Activated CD4-positive, alpha-beta memory T cell treated with anti-CD3 and anti-CD28 coated beads, Interleukin-2, amount 10 ng/mL, durations not matched to agents 7 days and 5 days (primary cell): ENCODE data around the gene ARL5C. TPM values are rescaled to one million over a fixed set of nuclear protein-coding genes. Genes with fewer than 3 reads are reported as not detected.

Source experiments
- CTCF ChIA-PET: fragments of 350-600 bp; sonication (Branson Sonifier 250); formaldehyde crosslinking; loops from one replicate; lab custom pipeline; 2021; ENCODE audit warnings: antibody characterized with exemption, inconsistent platforms; lab: Charles Lee
- POLR2A ChIA-PET: fragments of 350-600 bp; sonication (Branson Sonifier 250); formaldehyde crosslinking; loops from one replicate; lab custom pipeline; 2021; ENCODE audit warnings: antibody characterized with exemption; lab: Charles Lee
- DNase-seq: peaks from one replicate; pipeline ENCODE4 v3.0.0-alpha.2; 2020
- H3K27ac Mint-ChIP-seq: one replicate; pipeline ENCODE4 v1.8.0; 2021; ENCODE audit warnings: mild to moderate bottlenecking, mixed read lengths
- H3K27me3 Mint-ChIP-seq: one replicate; pipeline ENCODE4 v1.8.0; 2021; ENCODE audit warnings: mixed read lengths
- H3K36me3 Mint-ChIP-seq: one replicate; pipeline ENCODE4 v1.8.0; 2021; ENCODE audit warnings: low read depth, mixed read lengths
- H3K4me1 Mint-ChIP-seq: one replicate; pipeline ENCODE4 v1.8.0; 2021; ENCODE audit warnings: mixed read lengths
- H3K4me3 Mint-ChIP-seq: one replicate; pipeline ENCODE4 v1.8.0; 2021; ENCODE audit warnings: mild to moderate bottlenecking, mixed read lengths
- H3K9me3 Mint-ChIP-seq: one replicate; pipeline ENCODE4 v1.8.0; 2021; ENCODE audit warnings: mixed read lengths
- total RNA-seq, 2 experiments: library from RNA; stranded (reverse); gene quantifications; one replicate each; pipeline ENCODE4 v1.2.3, GENCODE V29; 2021

The ARL5C gene
- total RNA-seq, 2 experiments from 2014 or later: 0.15 TPM; not detected in 1

DNA sequence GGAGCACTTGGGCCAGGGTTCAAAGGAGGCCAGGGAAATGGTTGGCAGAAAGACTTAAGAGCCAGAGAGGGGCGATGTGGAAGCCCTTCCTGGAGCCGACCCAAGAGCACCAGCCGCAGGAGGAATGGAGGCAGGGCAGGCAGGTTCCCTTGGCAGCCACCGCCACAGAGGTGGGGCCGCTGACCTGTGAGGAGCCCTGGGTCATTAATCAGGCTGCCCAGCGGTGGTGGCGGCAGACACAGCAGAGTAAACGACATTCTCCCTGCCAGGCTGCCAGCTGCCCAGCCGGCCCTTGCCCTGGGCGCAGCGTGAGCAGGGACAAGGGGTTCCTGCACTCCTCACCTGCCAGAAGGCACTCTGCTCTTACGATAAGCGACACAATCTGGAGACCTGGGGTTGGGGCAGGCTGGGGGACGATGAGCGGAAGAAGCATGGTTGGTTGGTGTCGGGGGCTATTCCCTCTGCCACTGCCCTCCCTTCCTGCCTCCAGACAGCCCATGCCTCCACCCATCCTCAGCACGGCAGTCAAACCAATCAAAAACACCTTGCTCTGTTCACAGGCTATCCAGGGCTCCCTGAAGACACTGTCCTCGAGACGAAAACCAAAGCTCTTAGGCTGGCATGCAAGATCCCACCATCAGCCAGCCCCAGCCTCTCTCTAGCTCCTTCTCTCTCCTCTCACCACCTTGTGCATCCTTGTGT lies 55.4 kb downstream of the ARL5C start:
- ChIA-PET POLR2A (no interaction called here), CTCF (no interaction called here)
- no peak for DNase-seq
- H3K4me3 Mint-ChIP-seq: no peak overlapping the region
- no peak overlapping the region for H3K27ac Mint-ChIP-seq
- no peaks in the 10 kb centered on the region for H3K36me3 Mint-ChIP-seq
- peaks cover 8% of the 10 kb centered on the region for H3K27me3 Mint-ChIP-seq
- H3K4me1 Mint-ChIP-seq: no peaks in the 10 kb centered on the region
- no peaks in the 10 kb centered on the region for H3K9me3 Mint-ChIP-seq

DNA sequence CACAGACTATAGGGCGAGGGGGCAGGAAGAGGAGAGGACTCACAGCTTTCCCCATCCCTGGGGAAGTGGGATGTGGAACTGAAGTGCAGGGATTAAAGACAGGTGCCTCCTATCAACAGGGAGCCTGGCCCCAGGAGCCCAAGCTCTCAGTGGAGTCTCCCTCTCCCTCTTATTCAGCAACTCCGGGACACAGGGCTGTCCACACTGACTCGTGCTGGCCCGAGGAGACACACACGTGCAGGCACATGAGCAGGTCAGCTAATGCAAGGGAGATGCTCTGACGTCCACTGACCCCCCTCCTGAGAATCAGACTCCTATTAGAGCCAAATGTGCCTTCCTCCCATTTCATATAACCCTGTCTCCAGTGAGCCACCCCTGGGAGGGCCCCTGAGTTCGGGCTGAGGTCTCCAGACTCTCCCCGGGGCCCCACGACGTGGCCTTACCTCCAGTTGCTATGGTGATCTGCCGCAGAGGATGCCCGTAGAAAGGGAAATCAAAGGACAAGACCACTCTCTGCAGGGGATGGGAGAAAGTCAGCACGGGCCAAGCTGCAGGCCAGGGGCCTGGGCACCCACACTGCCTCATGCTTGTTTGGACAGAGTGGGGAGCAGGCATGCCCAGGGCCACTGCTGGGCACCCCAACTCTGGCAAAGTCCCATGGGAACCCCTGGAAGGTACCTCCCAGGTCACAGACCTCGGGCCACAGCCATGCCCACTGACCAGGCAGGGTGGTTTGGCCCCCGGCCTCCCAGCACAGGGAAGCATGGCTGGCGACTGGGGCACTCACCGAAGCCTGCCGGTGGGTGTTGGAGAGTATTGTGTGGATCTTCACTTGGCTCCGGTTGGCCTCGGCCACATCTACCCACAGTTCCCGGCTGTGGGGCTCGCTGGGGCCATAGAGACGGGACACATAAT lies 57.2 kb downstream of the ARL5C start:
- no peaks in the 10 kb centered on the region for H3K9me3 Mint-ChIP-seq
- H3K36me3 Mint-ChIP-seq: no peaks in the 10 kb centered on the region
- H3K4me3 Mint-ChIP-seq: no peak overlapping the region
- no peak for DNase-seq
- POLR2A ChIA-PET: no interaction called here
- H3K27ac Mint-ChIP-seq: no peak overlapping the region
- CTCF ChIA-PET: no interaction called here
- peaks cover 7% of the 10 kb centered on the region for H3K27me3 Mint-ChIP-seq
- no peaks in the 10 kb centered on the region for H3K4me1 Mint-ChIP-seq

DNA sequence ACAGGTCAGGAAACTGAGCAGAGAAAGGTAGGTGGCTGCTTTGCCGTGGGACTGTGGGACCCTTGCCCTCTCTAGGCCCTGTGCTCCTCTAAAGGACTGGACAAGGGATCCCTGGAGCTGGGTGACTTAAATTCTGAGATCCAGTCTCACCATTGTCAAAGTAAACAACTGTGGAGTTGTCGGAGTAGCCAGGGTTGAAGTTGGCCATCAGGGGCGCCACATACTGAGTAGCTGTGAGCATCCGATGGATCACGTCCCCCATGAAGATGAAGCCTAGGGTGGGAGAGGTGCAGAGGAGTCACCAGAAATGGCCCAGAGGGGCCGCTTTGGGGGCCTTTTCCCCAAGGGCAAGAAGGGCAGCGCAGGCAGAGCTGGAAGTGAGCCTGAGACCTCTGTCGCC lies 58.0 kb downstream of the ARL5C start:
- no peaks in the 10 kb centered on the region for H3K4me1 Mint-ChIP-seq
- no peak for DNase-seq
- peaks cover 7% of the 10 kb centered on the region for H3K27me3 Mint-ChIP-seq
- no peak overlapping the region for H3K27ac Mint-ChIP-seq
- no peaks in the 10 kb centered on the region for H3K9me3 Mint-ChIP-seq
- CTCF ChIA-PET: no interaction called here
- no peaks in the 10 kb centered on the region for H3K36me3 Mint-ChIP-seq
- no peak overlapping the region for H3K4me3 Mint-ChIP-seq
- POLR2A ChIA-PET: no interaction called here

DNA sequence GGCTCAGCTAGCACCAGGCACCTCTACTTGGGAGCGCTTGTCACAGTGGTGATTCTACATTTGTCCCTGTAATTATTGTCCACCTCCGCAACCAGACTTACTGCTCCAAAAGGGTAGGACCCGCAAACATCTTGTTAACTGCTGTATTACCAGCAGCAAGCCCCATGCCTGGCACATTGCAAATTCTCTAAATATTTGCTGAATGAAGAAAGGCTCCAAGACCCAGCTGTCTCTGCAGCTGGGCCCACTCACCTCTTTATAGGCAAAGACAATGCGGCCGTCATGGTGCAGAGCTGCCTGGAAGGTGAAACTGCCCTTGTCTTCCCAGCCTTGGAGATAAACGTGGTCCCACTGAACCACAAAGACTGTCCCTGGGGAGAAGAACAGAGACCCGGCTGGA lies 58.8 kb downstream of the ARL5C start:
- Mint-ChIP-seq H3K9me3 (no peaks in the 10 kb centered on the region), H3K27ac (no peak overlapping the region), H3K27me3 (peaks cover 7% of the 10 kb centered on the region), H3K4me3 (no peak overlapping the region), H3K4me1 (no peaks in the 10 kb centered on the region), H3K36me3 (no peaks in the 10 kb centered on the region)
- ChIA-PET CTCF (no interaction called here), POLR2A (no interaction called here)
- no peak for DNase-seq

Other genes starting within 250 kb of the ARL5C start
- not detected for gene FBXO47, start 198.8 kb downstream of the ARL5C start, total RNA-seq
- 1 to 10 TPM; 7.2 to 7.3 TPM for gene PLXDC1, start 14.5 kb downstream of the ARL5C start, total RNA-seq
- 10 to 100 TPM; 19.5 to 24.0 TPM for gene CACNB1, start 31.5 kb upstream of the ARL5C start, total RNA-seq
- 1,000 to 10,000 TPM; 1,724 to 1,761 TPM for gene RPL19, start 34.1 kb upstream of the ARL5C start, total RNA-seq
- gene STAC2, start 59.8 kb upstream of the ARL5C start, total RNA-seq: not detected
- gene FBXL20, start 235.5 kb upstream of the ARL5C start, total RNA-seq: 10 to 100 TPM; 17.5 to 18.4 TPM